HG03575 (cell line): Measurements from ENCODE around the gene RSF1.
"Not testable (repeated sequence)": the region's sequence is repeated elsewhere in the genome, so short reads cannot be mapped to it uniquely, and the experiment has no call there.

ENCODE experiments used
- ATAC-seq: cut with Tn5 transposase; IDR thresholded peaks from one replicate; pipeline ENCODE4 v1.9.1; 2021; ENCODE audit not compliant: unreplicated experiment, insufficient number of reproducible peaks, low FRiP score; ENCODE audit errors: extremely low read depth

RSF1 gene

DNA sequence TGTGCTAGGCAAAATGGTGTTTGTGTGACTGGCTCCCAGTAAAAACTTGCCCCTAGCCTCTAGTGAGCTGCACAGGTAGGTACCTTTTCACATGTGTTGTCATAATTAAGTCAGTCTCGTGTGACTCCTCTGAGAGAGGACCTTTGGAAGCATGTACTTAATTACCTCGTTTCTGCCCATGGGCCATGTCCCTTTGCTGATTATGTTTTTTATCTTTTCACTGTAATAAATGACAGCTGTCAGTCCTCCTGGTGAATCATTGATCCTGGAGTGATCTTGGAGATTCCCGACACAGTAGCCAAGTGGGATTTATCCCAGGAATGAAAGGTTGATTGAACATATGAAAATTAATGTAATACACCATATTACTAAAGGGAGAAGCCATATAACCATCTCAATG lies 170.4 kb downstream of the RSF1 start:
- no peak for ATAC-seq

DNA sequence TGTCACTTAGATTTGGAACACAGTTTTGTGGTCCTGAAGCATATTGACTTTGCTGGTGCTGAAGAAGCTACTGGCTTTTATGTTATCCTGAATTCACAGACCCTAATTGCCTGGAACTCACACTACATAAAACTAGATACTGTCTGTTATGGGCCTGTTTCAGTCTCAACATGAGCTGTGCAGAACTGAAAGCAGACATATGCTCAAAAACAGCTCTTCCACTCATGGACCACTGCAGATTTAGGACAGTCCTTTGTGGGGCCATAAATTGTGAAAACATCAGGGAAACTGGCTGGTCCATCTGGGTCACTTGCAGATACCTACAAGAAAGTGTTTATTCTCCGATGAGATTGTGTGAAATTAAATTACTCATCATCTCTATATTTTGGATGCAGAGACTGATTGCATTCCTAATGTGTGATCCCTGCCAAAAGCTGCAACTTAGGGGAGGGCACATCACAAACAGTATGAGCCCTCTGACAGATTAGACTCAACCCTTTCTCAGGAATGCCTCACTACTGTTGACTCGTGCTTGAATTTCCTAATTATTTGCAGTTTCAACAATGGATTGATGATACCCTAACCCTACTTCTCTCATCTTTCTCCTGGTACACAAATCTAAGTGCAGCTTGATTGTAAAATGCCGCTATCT lies 172.7 kb downstream of the RSF1 start:
- ATAC-seq, result no peak

DNA sequence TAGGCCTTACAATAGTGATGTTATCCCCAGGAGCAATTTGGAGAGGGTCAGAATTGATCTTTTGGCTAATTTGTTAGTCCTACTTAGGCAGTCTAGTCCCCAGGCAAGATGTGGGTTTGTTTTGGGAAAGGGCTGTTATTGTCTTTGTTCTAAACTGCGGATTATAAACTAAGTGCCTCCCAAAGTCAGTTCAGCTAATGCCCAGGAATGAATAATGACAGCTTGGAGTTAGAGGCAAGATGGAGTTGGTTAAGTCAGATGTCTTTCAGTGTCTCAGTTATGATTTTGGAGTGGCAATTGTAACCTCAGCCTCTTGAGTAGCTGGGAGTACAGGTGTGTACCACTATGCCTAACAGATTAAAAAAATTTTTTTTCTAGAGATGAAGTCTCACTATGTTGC lies 175.6 kb downstream of the RSF1 start:
- no peak for ATAC-seq

DNA sequence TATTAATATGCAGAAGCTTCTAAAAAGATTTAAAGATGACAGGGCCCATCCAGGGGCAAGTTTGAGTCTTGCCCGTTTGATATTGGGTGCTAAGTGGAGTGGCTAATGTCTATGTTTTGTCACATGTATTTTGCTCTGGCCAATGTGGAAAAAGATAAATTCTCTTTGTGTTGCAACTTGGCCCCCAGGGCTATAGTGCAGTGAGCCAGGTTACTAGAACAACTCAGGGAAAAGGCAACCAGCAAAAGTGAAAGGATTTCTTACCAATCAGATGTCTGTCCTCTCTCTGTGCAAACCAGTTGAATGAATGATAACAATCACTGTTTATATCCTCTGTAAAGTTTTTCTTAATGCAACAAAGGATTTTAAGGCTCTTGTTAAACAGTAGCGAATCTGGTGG lies 178.3 kb downstream of the RSF1 start:
- ATAC-seq, result no peak

DNA sequence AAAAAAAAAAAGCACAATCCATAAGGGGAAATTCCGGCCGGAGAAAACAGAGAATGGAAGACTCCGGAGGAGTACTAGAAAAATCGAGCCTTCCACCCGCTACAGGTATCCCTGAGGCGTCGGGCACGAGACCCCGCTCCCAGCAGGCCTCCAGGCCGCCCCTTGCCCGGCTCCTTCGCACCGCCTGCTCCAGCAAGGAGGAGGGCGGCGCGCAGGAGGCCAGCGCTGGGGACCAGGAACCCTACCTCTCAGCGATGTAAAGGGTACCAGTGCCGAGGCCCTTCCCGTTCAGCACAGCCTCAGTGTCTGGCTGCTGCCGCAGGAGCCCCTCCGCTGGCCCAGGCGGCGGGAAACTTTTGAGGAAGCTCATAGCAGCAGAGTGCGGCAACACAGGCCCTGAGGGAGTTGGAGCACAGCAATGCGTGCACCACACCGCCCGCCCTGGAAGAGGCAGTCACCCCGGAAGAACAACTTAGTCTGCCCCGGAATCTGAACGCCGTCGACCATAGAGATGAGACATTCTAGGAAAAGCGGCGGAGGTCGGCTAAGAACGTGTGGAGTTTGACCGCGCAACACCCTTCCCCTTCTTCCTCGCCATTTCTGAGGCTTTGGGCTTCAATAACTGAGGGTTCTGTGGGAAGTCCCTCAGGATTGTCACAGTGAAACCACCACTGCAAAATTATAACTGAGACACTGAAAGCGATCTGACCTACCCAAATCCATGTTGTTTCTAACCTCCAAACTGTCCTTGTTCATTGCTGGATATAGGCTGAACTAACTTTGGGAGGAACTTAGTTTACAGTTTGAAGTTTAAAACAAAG lies 183.0 kb downstream of the RSF1 start, which contains the start of gene CLNS1A:
Gene CLNS1A (minus strand): TSS at position 450 of the 821 bp plus-strand sequence. CDS start 80 bp downstream, at position 370.
- ATAC-seq, result peak; percentile 73

DNA sequence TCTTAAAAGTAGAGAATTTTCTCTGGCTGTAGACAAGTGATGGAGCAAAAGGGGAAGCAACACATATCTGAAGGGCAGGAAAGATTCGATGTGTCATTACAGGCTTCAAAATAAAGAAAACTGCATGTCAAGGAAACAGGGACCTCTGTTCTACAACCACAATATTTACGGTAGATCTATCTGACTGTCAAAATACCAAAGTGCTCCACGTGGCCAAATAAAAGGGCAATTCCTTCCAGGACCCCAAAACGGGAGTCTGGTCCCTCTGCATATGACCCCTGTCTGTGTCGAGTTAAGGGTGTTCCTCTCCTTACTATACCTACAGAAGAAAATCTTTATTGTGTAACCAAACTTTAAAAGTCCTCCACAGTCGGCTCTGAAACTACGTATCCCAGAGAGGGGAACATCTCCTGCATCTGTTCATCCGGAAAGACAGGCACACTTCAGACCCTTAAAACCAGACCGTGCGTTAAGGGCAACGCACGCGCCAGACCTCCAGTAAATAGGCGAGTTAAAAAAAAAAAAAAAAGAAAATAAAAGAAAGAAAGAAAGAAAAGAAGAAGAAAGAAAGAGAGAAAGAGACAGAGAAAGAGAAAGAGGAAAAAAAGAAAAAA lies 183.7 kb downstream of the RSF1 start:
- ATAC-seq, result no peak

DNA sequence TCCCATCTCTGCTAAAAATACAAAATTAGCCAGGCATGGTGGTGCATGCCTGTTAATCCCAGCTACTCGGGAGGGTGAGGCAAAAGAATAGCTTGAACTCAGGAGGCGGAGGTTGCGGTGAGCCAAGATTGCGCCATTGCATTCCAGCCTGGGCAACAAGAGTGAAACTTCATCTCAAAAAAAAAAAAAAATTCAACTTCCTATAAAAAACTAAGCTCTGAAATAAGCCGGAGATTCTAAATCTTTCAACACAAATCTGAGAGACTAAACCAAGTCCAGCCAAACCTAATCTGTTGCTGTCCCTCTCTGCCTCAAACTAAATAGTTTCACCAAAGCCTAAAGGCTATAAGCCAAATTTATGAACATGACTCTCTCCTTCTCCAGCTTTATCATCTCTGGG lies 186.6 kb downstream of the RSF1 start:
- not testable (repeated sequence) for ATAC-seq

DNA sequence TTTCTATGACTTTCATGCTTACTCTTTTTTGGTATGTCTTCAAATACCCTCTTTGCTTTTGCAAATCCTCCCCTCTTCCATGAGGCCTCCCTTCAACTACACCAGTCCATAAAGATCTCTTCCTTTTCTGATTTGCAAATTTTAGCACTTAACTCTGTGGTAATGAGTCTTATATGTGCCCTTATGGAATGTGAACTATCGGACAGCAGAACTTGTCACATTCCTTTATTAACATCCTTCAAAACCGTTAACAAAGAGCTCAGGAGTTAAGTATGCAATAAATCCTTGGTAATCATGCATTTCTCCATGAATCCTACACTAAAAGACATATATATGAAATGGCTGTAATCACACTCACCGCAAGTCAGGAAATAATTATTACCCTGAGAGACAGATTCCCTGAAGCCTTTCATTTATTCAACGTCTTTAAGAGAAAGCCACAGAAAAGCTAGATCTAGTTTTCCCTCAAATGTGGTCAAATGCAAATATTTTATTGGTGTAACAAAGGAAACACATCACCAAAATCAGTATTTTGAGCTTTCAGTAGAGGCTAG lies 190.3 kb downstream of the RSF1 start:
- ATAC-seq, result no peak

DNA sequence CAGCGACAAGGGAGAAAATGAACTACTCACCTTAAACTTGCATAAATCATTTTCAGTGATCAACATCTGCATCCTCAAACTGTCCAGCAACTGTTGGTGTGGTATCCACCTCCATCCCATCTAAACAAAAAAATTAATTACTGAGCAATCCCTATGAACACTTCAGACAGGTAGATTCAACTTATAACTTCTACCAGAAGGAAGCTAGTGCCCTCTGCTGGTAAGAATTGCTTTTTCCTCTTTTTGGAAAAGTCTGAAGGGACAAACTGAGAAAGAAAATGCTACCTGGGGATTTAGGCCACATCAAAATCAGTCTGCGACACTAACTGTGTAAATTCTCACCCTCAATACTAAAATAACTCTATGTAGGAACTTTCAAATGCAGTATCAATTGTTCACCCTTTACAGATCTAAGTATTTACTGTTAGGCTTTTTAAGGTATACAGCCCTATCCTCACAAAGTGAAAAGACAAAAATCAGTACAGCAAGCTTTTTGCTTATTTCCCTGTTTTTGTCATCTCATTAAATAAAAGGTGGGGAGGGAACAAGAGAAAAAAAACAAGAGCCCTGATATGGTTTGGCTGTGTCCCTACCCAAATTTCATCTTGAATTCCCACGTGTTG lies 200.8 kb downstream of the RSF1 start:
- no peak for ATAC-seq

DNA sequence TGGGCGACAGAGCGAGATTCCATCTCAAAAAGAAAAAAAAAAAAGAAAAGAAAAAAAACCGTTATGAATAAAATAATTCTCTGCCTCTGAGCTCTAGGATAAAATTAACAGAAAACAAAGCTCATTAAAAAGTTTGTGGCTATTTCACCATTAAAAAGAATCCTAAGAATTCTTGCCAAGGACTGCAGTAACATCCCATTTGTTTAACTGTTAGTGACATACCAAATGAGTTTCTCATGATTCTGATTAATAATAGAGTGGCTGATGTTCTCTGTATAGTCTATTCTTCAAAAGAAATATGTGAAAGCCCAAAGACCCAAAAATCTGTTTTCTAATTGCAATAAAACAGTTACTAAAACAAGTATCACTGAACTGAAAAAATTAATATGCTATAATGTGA lies 202.6 kb downstream of the RSF1 start:
- no peak for ATAC-seq

DNA sequence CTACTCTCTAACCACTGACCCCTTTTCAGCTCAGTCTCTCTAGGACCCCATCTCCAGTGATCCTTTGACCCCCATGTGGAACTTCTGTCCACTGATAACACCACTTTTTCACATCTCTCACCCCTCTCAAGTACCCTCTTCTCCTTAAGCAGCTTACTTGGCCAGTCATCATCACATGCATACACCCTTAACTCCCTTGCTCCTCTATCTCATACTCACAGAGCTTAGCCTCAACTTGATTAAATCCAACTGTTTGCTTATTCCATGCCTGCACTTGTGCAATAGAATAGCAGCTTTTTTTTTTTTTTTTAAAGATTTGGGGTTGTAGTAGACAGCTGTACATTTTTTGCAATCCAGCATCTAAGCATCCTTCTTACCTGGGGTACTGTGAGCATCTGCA lies 208.6 kb downstream of the RSF1 start:
- no peak for ATAC-seq
